Esophagus mucosa (tissue), 1 donor: Measurements from ENCODE around the gene VPS45. TPM values are rescaled to one million over a fixed set of nuclear protein-coding genes. Genes with fewer than 3 reads are reported as not detected.
"Not testable (repeated sequence)": the region's sequence is repeated elsewhere in the genome, so short reads cannot be mapped to it uniquely, and the experiment has no call there.

Experiments
- ATAC-seq: fragments of 200-7000 bp; cut with Tn5 transposase; one replicate; pipeline ENCODE4 v1.9.1; 2020
- total RNA-seq: library from RNA; stranded (reverse); gene quantifications from one replicate; pipeline ENCODE4 v1.2.4, GENCODE V29; 2023
- donor health status: DM: yes; HTN: yes; CAD: no.

VPS45 gene
- total RNA-seq, 1 donor from 2014 or later, result 22.4 TPM

DNA sequence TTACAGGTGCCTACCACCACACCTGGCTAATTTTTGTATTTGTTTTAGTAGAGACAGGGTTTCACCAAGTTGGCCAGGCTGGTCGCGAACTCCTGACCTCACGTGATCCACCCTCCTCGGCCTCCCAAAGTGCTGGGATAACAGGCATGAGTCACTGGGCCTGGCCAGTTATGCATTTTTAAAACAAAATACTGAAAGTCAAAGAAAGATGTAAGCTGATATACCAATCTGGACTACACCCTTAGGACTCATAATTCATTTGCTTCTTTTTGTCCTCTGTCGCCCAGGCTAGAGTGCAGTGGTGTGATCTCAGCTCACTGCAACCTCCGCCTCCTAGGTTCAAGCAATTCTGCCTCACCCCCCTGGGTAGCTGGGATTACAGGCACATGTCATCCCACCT lies 67.8 kb downstream of the VPS45 start:
- not testable (repeated sequence) for ATAC-seq

DNA sequence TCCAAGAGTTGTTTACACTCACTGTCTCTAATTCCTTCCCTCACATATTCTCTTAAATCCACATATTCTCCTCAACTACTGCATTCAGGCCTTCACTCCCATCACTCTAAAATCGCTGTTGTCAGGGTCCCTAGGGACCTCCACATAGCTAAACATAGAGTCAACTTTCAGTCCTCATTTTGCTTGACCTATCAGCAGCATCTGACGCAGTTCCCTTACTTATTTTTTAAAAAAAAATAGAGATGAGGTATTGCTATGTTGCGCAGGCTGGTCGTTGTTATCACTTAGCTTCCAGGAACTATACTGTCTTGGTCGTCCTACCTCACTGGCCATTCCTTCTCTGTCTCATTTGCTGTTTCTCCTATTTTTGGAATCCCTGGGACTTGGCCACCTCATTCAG lies 70.5 kb downstream of the VPS45 start:
- no peak for ATAC-seq

DNA sequence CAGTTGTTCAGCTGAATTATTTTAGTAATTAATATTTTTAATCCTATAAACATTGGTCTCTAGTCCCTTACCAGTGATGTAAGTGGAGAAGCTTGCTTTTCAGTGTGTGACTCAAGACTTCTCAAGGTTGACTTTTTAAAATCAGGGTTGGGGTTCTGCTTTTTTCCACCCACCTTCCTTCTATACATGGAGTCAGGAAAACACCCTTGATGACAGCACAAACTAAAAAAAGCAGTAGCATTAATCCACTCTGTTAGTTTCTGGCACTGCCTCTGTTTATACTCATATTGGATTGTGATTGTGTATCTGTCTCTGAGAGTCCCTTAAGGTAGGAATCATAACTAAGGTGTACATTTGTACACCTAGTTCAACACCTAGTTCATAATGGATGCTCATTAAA lies 73.9 kb downstream of the VPS45 start:
- no peak for ATAC-seq

DNA sequence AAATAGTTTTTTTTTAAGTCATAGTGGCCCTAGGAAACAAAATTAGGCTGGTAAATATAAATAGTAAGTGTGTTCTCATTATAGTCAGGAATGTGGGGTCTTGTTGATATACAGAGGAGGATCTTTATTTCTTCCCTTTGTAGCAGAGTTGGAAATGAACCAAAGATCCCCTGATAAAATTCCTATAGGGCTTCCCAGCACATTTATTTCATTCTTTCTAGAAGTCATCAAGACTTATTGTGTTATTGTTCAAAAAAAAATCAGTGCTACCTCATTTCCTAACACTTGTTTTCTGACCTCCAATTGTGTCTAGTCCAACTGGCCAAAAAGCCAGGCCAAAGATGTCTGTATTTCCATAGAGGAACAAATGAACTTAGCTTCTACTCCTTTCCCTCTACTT lies 74.5 kb downstream of the VPS45 start:
- ATAC-seq, result no peak

DNA sequence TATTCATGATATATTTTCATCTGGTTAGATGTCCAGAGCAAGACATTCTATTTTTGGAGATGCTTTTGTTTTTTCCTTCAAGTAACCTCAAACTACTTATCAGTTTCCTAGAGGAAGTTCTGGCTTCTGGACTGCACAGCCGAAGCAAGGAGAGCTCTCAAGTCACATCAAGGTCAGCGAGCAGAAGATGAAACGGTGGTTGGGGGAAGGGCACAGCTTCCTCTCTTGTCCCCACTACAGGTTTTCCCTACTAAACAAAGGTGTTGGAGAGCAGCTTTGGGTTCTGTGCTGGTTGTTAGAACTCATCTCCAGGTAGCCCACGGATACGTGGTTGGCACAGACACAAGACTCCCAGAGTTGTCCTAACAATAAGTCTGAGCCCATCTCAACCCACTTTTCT lies 77.0 kb downstream of the VPS45 start:
- no peak for ATAC-seq

DNA sequence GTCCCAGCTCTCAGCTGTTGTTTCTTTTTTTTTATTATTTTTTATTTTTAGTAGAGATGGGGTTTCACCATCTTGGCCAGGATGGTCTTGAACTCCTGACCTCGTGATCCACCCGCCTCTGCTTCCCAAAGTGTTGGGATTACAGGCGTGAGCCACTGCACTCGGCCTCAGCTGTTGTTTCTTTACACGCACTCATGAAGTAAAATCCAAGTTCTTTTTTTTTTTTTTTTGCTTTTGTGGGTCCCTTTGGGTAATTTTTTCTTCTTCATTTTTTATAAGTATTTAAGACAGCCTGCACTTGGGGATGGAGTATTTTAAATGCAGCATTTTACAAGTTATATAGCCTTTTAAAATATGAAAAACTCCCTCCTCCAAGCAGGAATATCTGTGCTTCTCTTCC lies 78.4 kb downstream of the VPS45 start:
- not testable (repeated sequence) for ATAC-seq

DNA sequence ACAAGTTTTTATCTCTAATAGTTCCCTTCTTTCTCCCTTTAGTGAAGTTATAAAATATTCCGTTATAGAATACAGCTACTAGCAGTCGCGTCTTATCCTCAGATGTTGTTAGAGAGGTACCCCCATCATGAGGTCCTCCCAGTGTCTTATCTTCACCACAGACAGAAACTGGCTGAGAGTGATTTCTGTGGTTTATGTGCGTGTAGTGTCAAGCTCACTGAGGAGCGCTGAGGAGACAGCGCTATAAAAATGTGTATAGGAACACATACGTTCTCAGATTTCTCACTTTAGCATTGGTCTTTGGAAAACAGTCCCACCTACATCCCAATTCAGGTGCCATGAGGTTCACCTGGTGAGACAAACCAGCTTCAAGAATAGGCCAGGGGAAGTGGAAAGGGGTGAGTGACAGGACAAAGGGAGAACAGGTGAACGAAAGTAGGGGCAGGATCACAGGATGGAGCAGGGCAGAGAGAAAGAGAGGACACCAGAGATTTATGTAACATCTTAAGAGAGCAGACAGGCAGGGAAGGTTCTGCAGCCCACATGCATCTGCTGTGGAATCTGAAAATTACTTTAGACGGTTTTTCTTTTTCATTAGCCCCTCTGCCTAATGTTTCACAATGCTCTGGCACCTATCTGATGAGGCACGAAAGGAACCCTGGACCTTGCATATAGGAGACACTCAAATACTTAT lies 79.4 kb downstream of the VPS45 start:
- ATAC-seq, result no peak

DNA sequence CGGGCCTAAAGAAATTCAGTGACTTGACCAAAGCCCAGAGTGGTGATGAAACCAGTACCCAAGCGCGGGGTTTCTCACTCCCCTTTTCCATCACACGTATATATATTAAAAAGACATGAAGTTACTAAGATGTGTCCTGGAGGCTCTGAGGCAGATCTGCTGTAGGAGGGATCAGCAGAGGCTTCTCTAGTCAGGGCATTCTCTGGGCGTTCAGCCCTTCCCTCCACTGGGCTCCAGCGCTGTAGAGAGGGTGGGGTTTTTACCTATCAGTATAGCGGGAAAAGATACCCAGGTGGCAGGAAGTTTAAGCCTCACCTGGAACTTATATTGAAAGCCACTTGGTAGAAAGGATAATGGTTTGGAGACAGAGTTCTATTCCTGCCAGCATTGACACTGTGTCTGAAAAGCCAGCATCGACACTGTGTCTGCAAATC lies 81.3 kb downstream of the VPS45 start:
- no peak for ATAC-seq

DNA sequence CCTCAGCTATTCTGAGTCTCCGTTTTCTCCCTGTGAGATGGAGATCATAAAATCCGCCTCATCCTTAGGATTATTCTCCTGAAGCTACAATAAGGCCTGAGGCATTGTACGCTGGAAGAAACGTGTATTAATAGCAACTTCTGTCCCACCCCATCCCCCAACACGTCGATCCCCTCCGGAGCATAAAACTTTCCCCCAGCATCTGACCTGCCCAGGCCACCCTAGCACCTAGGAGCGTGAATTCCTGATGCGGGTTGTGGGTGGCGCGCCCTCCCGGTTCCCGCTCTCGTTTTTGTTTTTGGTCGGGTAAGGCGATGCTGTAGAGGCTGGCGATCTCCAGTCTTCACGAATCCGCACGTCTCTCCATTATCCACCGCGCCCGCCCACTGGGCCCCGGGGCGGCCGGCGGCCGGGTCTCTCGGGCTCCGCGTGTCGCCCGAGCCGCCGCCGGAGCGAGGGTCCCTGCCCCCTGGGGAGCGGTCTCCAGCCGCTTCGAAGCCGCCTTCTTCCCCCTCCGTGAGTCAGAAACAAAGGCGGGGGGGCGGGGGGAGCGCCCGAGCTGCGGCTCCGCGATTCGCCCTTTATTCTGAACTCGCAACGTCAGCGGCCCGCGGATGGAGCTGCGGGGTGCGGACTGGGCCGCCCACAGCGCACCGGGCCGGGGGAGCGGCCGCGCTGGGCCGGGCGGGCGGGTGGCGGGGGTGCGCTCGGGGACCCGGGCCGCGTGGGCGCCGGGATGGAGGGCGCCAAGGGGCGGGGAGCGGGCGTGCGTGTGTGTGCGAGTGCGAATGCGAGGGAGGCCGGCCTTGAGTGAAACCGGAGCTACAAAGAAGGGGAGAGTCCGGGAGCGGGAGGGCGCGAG lies 81.9 kb downstream of the VPS45 start, which contains the start of gene PLEKHO1:
PLEKHO1 (plus strand) TSS at position 646 of the 862 bp plus-strand sequence. CDS start 342 bp downstream, outside the sequence.
- ATAC-seq, result peak; percentile 74

DNA sequence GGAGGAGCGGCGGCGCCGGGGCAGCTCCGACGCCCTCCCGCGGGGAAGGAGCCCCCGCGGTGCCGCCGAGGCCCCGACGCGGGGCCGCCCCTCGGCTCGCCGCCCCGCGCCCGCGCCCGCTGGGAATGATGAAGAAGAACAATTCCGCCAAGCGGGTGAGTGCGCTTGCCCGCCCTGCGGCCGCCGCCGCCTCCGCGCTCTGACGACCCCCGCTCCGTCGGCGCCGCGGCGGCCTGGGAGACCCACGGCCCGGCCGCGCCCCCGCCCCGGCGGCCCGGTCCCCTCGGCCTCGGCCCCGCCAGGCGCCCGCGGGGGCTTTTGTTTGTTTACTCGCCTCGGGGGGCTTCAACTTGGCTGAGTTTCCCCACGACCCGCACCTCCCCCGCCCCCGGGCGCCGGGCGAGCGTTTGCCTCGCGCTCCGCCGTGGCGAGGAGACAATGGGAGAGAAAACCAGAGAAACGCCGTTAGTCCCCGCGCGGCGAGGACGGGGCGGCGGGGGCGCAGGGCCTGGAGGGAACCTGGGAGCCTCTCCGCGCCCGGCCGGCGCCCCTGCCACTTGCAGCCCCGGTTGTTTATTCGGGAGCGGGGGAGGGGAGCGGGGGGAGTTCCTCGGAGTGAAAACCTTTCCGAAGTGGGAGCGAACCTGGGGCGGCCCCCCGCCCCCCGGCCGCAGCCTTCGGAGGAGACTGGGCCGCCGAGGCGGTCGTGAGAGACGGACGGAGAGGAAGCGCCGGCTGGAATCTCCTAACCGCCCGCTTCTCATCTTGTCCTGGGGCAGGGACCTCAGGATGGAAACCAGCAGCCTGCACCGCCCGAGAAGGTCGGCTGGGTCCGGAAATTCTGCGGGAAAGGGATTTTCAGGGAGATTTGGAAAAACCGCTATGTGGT lies 82.8 kb downstream of the VPS45 start:
- no peak for ATAC-seq

DNA sequence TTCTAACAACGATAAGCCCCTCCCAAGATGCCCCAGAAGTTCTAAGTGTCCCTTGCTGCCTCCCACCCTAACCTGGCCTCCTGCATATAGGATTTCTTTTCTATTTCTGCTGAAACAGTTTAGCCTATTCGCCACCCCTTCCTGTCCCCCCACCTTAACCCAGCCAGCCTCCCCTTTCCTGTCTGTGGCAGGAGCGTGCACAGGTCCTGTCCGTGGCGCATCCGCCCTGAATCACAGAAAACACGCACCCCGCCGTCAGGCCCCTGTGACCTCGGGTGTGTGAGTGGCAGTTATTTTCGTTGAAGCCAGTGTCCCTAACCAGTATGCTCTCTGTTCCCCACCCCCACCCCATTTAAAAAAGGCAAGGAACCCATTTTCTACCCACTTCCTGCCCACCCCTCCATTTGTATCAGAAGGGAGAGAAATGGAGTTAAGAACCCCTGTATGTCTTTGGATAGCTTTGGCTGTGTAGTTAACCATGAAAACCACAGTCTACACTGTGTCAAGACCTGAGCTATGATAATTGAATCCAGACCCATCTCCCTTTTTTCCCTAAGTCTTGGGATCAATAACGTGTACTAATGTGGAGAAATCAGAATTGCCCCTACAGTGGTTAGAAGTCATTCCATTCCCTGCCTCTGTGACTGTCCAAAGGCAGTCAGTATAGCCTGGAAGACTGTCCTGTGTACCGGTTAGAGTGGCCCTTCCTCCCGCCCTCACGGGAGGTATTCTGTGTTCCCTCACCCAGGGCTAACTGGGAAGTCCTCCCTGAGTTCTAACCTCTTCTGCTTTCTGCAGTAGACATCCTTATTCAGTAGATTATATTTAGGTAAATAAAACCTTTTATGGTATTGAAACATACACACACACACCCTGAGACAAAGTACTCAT lies 84.0 kb downstream of the VPS45 start:
- ATAC-seq, result peak; percentile 56

DNA sequence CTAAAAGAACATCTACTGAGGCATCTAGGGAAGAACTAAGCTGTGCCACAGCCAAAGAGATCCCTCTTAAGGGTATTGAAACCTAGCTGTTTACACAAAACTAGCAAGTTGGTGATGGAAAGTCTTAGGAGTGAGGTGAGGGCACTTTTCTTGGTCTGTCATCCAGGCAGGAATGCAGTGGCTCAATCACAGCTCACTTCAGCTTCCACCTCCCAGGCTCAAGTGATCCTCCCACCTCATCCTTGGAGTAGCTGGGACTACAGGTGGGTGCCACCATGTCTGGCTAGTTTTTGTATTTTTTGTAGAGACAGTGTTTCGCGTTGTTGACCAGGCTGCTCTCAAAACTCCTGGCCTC lies 84.6 kb downstream of the VPS45 start:
- no peak for ATAC-seq

DNA sequence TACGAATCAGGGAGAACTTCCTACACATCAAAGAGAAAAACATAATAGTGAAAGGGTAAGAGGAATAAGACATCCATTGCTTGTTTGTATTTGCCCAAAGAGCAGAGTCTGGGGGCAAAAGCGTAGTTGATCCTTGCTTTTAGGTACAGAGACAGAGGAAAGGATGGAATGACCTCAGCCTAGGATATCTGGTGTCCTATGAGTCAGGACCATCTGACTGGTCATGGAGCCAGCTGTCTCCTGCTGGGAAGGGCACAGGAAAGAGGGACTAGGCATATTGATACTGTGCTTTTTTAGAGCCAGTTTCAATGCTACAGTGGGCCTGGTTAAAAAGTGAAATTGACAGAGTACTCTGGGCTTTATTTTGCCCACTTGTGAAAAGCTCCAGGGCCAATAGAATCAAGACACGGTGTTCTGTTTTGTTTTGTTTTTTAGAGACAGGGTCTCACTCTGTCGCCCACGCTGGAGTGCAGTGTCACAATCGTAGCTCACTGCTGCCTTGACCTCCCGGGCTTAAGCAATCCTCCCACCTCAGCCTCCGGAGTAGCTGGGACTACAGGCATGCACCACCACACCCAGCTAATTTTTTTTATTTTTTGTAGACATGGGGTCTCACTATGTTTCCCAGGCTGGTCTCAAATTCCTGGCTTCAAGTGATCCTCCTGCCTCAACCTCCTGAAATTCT lies 85.3 kb downstream of the VPS45 start:
- no peak for ATAC-seq

DNA sequence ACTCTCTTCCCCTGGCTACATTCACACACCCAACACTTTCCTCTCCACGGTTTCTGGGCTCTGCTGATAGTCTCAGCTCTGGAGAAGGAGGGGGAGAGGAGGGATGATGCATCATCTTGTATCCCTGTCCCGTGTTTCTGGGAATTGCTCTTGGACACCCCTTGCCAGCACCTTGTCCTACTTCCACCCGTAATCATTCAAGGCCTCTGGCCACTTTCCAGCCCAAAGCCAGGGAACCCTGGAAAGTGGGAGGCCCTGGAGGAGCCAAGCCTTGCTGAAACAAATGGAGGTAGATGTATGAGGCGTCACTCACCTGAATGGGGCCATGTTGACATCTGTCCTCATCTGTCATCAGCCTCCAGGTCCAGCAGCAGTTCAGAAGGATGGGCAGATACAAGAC lies 86.6 kb downstream of the VPS45 start:
- ATAC-seq, result no peak

DNA sequence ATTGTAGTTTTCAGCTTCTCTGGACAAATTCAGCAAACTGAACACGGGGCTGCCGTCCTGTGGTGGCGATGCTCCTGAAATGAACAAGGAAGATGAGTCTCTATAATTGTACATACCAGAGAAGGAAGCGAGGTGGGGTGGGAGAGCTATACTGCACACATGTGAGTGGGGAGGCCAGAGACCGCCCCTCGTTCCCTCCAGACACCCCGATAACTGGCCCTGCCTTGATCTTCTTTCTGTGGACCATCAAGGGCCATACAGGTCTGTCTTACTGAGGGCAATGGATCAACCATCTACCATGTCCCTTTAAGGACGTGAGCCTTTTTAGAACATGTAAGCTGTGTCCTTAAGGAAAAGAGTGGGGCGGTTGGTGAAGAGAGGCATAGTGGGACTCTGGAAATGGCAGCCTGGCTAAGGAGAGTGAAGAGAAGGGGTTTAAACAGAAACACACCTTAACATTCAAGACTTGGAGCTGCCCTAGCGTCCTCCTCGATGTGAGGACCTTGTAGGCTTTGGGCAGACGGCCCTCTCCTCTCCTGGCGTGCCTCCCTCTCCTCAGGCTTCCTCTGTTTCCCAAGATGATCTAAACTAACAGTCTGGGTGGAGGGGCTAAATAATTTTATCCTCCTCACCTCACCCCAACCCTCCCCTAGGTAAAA lies 88.0 kb downstream of the VPS45 start:
- no peak for ATAC-seq

DNA sequence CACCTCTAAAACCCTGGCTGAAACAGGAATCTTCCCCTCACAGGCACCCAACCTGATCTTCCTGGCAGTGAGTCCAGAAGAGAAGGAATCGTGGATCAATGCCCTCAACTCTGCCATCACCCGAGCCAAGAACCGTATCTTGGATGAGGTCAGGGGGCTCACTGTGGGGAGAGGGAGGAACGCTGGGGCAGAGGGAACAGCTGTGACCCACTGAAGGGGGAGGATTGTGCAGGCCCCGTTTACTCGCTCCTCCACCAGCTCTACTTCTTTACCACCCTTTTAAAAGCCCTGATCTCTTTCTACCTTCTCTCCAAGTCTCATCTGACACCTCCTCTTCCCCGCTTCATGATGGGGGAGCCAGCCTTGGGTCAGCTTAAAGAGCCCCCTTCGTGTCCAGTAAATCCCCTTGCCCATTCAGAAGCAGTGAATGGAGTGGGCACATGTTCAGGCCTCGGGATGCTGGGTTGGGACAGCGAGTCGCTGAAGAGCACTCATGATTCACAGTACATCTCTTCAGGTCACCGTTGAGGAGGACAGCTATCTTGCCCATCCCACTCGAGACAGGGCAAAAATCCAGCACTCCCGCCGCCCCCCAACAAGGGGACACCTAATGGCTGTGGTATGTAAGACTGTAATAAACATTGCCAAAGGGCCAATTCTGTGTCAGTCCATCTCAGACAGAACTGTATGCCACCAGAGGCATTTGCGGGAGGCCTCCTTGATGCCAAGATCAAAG lies 89.5 kb downstream of the VPS45 start:
- ATAC-seq, result no peak

DNA sequence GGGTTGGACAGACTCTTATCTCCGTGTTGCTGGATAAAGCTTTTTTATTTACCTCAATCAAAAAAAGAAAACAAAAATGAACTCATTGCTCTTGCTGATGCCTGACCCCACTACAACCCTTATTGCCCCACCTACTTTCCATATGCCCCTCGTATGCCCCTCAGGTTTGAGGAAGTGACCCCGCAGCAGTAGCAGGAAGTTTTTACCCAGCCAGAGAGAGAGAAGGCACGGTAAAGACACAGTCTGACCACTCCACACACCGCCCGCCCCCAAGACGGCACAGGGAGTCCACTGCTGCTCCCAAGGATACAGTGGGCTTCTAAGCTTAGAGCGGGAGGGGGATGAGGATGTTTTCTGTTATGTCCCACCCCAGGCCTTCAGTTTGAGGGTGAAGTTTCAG lies 92.0 kb downstream of the VPS45 start:
- ATAC-seq, result no peak

DNA sequence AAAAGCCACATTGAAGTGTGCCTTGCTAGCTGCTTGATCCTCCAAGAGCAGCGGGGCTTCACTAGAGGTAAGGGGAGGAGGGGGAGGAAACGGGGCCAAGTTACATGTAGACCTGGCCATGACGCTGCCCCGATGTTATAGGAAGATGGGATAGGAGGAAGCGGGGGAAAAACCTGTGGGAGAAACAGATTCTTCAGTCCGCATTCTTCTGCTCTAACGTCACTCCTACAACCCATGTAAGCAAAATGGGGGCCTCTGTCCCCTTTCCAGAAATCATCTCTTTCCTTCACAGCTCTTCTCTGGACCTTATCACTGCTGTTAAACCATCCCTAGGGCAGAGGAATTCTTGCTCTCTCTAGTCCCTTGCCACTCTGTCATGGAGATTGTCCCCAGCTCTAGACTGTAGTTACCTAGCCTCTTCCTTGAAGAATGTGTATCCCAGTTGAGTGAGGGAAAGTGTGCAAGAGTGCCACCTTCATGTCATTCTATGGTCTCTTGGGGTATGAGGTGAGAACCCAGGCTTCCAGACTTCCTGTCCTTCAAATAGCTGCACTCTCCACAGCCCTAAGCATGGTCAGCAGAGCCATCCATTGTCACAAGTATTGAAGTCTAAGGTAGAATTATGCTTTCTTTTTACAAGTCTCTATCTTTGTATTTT lies 93.5 kb downstream of the VPS45 start:
- no peak for ATAC-seq
